ENCODE data around the gene DAPK3.
"Not testable (repeated sequence)": the region's sequence is repeated elsewhere in the genome, so short reads cannot be mapped to it uniquely, and the experiment has no call there.

Gene DAPK3

DNA sequence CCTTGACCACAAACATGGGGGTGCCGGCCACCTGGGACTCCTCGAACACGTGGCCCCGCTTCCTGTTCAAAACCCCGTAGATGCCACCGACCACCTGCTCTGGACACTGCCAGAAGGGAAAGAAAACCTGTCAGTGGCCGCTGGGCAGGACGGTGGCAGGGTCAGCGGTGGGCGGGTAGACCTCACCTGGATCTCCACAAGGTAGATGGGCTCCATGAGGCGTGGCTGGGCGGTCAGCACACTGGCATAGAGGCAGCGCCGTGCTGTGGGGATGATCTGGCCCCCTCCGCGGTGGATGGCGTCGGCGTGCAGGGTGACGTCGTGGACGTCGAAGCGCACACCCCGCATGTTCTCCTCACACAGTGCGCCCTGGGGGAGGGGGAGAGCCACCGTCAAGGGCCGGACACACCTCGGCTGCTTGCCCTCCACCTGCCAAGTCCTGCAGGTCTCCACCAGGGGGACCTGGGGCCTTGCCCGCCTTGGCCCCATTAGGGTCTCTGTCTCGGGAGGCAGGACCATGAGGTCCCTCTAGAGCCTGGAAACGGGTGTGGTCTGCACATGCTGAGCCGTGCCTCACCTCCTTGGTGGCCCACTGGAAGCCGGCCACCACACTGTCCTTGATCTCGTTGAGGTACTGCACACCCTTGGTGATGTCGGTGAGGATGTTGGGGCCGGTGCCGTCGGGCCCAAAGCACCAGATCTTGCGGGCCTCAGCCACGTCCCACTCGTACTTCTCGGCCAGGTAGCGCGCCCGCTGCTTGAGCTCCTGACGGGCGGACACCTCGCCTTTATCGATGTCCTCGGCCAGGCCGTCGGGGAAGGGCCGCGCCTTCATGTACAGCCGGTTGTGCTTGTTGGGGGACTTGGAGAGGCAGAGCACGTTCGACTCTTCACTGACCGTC, 6.6 kb upstream of the DAPK3 start:
- DNase-seq: no peak

DNA sequence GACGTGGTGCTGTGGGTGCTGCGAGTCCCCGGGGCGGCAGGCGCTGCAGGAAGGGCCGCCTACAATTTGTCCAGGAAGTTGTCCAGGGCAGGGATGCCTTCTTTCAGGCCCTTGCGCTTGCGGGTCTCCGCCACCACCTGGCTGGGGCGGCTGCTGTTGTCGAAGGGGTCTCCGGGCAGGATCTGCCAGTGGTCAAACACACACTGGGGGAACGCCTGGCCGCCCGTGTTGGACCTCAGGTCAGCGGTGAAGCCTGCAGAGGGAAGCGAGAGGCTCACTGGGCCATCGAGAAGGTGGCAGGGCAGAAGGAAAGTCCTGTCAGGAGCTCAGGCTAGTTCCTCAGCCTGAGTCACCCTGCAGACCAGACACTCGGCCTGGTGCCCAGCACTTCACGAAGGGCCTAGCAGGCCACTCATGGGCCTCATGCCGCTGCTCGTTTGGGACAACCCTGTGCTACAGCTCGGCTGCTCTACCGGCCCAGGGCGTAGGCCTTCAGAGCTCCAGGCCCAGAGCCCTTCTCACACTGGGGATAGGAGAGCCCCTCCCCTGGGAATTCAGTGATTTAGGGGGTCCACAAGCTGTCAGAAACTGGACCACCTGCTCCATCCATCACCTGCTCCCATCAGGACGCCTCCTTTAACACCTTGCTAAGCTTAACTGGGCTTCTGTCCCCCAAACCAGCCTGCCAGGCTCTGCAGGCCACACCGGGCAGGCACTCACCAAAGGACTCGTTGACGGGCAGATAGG, 5.8 kb upstream of the DAPK3 start:
- DNase-seq: no peak

DNA sequence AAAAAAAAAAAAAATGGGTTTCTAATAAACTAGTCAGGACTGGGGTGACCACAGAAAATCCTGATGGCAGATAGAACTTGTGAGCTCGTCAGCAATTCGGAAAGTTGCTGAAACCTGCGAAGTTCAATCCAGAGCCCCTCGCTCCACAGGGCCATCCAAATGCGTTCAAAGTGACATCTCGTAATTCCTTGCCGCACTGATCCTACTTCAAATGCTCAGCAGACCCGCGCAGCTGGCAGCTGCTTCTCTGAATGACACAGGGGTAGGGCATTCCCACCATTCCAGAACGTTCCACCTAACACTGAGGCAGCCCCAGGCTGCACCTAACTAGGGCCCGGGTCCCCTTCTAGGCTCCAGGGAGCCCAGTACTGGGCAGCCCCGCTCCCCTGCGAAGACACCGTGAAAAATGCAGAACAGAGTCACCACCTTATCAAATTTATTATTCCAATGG, 4.8 kb upstream of the DAPK3 start:
- no peak for DNase-seq

DNA sequence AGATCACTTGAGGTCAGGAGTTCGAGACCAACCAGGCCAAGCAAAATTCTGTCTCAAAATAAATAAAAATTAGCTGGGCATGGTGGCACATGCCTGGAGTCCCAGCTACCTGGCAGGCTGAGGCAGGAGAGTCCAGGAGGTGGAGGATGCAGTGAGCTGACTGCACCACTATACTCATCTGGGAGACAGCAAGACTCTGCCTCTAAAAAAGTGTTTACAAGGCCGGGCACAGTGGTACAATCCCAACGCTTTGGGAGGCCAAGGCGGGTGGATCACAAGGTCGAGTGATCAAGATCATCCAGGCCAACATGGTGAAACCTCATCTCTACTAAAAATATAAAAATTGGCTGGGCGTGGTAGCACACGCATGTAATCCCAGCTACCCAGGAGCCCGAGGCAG, 4.2 kb upstream of the DAPK3 start:
- no peak for DNase-seq

DNA sequence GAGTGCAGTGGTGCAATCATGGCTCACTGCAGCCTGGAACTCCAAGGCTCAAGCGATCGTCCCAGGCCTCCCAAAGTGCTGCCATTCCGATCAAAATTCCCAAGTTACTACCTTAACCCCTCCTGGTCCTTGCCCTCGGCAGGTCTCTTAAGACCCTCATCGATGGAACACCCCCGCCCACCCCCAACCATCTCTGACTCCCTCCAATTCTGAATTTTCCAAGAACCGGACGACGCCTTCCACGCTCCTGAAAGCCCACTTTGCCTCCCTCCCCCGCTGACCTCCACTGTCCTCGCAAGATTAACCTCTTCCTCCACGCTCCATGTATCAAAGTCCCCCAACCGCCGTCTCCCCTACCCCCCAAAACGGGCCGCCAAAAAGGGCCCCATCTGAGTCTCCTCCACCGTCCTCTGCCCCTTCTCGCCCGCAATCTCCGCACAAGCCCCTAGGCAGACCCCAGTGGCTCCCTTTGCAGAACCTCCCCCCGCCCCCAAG, 539 bp downstream of the DAPK3 start:
- no peak for DNase-seq

DNA sequence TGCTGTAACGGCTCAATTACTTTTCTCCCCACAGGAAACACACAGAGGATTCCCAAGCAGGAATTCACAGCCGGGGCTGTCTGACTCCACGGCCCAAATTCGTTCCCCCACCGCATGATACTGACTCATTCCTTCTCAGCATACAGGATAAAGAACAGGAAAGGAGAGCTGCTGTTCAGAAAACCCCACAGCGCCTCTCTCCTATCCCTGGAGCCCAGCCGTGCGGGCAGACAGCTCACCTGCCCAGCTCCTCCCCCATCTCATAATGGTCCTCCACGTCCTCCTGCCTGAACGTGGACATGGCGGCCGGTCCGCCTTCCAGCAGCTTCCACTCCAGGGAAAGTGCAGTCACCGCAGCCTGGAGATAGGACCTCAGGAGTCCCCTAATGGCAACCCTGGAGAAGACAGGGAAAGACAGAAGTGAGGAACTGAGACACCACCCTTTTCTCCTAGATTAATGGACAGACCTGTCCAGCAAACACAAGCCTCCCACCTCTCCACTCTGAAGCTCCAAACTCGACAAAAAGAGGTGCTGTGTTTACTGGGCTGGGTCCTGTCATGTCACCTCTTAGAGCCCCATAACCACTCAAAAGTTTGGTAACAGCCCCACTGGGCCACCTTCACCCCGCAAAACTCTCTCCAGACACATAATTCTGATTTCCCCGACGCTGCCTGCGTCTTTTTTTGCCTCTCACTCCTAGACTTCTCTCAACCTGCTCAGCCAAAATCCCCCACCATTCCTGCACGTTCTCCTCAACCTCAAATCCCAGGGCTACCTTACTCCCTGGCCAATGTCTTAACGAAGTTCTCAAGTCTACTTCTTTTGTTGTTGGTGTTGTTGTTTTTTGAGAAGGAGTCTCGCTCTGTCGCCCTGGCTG, 1.2 kb downstream of the DAPK3 start:
- no peak for DNase-seq

DNA sequence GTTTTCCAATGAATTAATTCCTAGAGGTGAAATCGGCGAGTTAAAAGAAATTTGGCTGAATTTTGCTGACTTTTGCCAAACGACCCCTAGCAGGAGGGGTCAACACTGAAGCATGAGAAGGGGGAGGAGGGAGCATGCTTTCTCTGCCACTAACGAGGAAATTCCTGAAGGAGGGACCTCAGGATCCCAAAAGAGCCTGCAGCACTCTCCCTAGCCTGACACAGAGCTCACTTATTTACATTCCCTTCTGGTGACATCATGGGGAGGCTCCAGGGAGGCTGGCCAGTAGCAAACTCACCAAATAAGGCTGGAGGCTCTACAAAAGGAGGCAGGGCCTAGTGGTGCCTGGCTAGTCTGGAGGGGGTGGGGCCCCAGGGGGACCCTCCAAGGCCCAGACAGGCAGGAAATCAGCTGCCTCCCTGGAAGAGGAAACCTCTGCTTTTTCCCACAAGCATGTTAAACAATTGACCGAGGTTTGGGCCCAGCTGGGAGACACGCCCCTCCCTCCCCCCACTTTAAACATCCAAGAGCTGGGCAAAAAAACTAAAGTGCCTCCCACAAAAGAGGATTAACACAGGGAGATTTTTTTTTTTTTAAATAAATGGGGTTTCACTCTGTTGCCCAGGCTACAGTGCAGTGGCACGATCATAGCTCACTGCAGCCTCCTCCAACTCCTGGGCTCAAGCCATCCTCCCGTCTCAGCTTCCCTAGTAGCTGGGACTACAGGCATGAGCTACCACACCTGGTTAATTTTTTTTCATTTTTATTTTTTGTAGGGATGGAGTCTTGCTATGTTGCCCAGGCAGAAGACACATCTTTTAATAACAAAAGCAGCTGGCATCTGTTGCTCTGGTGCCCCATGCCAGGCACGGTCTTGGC, 2.1 kb downstream of the DAPK3 start:
- no peak for DNase-seq

DNA sequence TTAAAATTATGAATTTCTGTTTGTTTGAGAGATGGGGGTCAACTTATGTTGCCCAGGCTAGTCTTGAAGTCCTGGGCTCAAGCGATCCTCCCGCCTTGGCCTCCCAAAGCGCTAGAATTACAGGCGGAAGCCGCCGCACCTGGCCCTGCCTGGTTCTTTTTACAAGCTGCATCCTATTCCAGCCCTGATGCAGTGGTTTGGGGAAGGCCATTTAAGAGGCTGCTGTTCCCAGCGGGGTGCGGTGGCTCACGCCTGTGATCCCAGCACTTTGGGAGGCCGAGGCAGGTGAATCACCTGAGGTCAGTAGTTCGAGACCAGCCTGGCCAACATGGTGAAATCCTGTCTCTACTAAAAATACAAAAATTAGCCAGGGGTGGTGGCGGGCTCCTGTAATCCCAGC, 2.9 kb downstream of the DAPK3 start:
- DNase-seq: not testable (repeated sequence)

DNA sequence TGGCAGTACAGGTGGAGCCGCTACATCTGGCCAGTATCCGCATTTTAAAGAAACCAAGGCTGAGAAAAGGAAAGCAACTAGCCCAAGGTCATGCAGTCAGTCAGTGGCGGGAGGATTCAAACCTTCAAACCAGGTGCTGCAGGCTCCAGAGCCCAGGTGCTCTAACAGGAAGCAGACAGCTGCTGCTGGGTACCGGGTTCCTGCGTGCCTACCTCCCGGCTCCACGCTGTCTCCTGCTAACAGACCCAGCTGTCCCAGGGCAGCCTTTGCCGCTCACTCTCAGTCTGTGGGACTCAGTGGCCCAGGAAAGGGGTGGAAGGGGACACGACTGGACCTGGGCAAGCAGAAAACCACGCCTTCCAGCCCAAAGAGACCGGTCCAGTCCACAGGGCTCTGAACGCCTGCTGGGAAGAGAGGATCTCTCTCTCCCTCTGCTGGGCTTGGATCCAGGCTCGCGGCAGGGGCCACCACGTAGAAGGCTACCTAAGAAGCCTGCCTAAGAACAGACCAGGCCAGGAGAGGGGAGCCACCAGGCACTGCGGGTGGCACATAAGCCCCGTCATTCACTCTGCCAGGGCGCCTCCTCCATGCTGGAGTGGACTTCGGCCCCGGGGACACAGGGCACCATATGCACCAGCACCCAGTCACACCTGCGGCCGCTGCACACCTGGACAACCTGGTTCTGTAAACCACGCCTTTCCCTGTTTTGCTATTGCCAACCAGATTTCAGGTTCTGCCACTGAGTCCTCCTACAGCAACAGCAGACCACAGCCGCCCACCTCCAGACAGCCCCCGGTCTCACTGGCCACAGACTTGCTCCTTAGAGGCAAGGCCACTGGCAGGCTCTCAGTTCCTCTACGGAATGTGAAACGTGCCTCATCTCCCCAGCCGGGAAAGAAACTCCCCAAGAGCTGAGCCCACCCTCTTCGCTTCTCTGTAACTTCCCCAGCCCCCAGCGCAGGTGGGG, 4.6 kb downstream of the DAPK3 start:
- no peak for DNase-seq

DNA sequence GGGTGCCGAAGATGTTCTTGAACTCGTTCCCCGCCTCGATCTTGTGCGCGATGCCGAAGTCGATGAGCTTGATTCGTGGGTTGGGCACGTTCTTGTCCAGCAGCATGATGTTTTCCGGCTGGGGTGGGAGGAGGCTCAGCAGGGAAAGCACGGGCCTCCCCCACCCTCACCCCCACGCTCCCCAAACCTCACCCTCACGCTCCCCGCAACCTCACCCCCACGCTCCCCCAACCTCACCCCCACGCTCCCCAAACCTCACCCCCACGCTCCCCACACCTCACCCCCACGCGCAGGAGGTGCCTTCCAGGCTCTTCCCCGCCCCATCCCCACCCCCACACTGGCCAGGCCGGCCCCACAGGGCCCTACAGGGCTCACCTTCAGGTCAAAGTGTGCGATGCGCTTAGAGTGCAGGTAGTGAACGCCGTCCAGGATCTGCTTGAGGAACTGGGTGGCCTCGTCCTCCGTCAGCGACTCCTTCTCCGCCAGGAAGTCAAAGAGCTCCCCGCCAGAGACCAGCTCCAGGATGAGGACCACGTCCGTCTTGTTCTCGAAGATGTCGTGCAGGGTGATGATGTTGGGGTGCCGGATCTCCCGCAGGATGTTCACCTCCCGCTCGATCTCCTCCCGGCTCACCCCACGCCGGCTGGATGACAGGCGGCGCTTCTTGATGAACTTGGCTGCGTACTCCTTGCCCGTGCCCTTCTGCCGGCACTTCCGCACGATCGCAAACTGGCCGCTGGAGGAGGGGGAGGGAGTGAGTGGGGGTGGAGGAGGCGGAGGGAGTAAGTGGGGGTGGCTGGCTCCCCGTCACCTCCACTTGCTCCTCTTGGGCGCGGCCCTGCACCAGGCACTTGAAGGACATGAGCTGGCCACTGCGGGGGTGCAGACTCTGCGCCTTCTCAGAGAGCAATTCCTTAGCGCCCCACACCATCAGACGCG, 6.4 kb downstream of the DAPK3 start:
- DNase-seq: no peak

DNA sequence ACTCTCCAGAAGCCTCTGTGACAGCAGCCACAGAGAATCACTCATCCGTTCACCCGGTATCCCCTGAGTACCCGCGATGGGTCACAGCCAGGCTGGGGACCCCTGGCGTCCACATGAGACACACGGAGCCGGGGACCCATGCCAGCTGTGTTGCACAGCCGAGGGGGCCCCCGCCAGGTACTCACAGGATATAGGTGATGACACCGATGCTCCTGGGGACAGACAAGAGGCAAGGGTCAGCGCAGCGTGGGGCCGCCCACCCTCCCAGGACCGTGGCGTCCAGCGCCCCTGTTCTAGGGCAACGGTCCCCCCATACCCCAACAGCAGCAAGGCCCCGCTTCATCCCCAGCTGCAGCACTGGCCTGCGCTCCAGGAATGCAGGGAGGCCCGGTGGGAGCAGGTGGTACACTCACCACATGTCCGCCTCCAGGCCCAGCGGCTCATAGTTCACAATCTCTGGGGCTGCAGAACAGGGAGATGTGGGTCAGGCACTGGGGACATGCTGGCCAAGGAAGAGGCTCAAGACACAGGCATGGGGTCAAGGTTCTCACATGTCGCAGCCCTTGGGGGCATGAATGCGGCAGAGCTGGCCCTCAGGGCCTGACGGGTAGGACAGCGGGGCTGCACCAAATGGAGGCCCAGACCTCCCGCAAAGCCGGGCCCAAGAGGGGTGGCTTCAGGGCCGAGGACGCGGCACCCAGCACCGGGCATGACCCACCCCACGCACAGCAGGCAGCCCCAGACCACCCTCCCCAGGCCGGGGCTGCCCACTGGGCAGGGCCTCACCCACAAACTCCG, 7.2 kb downstream of the DAPK3 start:
- DNase-seq: no peak

DNA sequence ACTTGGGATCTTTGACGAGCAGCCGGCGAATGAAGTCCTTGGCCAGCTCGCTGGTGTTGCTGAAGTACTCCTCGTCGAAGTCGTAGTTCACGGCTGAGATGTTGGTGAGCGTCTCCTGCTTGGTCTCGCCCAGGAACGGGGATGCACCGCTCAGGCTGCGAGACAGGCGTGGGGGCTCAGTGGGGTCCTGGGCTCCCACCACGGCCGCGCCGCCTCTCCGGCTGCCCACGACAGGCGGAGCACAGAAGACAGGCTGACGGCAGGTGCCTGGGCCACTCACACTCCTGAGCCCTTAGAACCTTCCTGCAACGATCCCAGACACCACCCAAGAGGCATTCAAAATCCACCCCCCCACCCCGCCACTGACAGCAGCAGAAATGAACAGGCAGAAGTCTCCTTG, 9.9 kb downstream of the DAPK3 start:
- DNase-seq: no peak

DNA sequence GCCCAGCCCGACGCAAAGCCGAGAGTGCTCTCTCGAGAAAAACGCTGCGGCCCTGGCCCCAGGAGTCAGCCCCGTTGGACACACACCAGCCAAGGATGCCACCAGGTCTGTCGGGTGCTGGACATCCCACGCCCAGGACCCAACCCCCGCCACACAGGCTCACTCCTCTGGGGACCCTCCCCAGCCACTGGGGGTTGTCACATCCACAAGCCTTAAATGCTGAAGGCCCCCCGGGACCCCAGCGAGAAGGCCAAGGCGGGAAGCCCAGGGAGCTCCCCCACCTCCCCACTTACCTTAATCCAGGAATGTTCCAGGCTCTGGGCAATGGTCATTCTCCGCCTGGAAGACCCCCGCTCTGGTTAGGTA, 11.2 kb downstream of the DAPK3 start:
- no peak for DNase-seq

DNA sequence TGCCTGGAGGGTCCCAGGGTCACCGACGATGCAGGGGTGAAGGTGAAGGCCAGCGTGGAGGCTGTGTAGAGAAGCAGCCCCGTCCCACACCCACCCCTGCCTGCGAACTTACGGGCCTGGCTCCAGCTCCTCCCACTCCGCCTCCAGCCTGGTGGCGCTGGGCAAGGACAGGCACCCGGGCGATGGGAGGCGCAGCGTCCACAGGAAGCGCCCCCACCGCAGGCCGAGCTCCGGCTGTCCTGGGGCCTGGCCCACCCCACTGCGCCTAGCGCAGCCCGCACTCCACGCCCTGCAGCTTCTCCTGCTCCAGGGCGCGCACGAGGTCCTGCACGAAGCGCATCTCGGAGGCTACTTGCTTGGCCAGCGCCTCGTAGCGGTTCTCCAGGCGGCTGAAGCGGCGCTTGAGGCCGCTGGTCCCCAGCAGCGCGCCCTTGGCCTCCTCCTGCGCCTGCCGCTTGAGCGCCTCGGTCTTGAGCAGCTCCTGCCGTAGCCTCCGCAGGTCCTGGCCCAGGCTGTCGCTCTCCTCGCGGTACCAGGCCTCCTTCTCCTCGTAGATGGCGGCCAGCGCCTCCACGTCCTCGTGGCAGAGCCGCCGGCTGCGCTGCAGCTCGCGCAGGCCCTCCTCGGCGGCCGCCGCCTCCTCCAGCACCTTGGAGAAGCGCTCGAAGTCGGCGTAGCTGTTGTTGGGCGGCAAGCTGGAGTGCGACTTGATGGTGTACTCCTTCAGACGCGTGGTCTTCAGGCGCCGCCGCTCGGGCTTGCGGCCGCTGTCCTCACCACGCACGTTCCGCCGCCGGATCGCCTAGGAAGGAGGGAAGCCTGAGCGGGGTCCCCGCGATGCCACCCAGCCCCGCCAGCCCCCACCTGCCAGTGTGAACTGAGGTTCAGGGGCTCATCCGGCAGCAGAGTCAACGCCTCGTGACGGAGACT, 11.8 kb downstream of the DAPK3 start:
- no peak for DNase-seq

DNA sequence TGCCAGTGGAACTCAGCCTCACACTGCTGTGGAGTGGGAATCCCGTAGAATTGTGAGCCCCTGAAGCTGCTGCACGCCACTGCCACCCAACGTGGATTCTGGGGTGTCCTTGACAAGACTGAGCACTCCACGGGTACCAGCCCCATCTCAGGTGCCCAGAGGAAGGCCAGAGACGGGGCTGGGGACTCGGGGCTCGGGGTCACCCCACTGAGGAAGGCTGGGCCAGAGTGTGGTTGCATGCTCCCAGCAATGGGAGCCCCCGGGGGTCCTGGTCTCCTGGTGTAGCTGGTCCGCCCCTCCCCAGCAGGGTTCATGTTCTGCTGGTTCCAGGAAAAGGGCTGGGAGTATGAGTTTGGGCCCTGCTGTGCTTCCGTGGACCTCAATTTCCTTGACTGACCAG, 15.2 kb downstream of the DAPK3 start:
- no peak for DNase-seq

DNA sequence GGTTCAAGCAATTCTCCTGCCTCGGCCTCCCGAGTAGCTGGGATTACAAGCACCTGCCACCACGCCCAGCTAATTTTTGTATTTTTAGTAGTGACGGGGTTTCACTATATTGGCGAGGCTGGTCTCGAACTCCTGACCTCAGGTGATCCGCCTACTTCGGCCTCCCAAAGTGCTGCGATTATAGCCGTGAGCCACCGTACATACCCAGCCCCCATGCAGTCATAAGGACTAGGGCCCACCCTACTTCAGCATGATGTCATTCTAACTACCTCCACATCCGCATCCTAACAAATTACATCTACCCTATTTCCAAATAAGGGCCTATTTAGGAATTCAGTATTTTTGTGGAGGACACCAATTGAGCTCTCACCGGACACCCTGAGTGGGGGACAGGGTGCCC, 15.6 kb downstream of the DAPK3 start:
- DNase-seq: not testable (repeated sequence)

DNA sequence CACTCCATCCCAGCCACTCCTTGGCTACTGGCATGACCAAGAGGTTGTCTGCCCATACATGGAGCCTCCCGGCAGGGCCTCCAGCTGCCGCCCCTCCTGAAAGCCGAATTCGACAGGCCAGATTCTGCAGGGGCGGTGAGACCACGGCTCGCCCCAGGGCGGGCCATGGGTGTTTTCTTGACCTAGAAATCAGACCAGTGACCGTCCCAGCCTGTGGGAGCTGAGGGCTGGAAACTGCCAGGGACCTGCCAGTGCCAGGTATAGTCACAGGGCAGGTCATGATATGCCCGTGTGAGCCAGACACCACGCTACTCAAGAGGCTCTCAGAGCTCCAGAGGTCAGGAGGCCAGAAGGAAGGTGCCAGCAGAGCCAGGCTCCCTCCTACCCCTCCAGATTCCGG, 16.8 kb downstream of the DAPK3 start:
- DNase-seq: no peak

Measured in stimulated activated CD4-positive, alpha-beta T cell treated with anti-CD3 and anti-CD28 coated beads, Interleukin-4, amount 100 ng/mL, for 4 hours (primary cell).